GM12873 (cell line): ENCODE results near the gene EMSY.

Source experiments
- CTCF ChIP-seq: IDR thresholded peaks from 2 replicates; pipeline ENCODE4 v1.5.1; 2012; ENCODE audit warnings: low read depth, mild to moderate bottlenecking, moderate library complexity, low read length, control low read depth; ENCODE audit not compliant: insufficient read depth; ENCODE audit errors: missing control alignments

EMSY gene

DNA sequence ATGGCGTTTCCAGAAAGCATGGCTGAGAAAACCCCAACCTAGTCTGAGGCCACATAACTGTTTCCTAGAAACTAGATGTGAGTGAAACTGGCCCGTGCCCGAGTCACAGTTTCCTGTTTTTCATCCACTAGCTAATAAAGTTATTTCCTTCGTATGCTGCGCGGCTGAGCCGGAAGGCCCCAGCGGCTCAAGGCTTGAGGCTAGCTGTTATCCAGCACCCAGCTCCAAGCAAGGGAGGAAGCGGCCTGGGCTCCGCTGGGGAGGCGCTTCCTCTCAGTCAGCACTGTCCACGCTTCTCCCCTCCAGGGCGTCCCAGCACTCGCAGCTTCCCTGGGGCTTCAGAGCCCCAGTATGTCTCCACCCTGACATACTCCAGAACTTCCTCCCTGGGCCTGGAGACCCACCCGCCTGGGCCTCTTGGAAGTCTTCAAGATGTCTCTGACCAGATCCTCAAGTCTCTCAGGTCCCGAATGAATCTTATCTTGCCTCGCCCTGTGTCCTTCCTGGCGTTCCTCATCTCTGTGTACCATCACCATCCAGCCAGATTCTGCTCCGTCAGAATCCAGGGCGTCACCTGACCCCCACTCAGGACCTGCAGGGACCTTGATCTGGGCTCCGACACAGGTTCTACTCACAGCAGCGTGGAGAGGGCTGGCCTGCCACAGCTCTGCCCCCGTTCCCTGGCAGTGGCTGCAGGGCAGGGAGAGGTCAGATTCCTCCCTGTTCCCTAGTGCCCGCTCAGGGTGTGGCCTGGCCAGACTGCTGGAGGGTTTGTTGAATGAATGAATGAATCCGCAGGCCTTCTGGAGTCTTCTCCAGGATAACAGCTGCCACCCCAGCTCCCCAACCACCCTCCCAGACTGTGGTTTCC, 143.9 kb downstream of the EMSY start:
- TF ChIP-seq CTCF = no peak

DNA sequence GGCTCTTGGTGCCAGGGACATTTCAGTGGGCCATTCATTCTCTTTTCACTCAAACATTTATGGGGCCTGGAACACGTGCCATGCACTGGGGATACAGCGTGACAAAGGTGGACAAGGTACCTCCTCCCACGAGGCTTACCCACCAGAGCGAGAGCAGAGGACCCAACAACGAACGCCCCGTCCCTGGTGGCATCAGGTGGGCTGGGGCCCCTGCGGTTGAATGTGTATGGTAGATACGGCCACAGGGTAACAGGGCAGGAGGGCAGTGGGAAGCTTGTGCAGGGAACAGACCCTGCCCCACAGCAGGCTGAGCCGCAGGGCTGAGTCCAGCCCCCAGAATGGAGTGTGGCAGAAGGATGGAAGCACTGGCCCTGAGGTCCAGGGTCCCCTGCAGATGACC, 144.7 kb downstream of the EMSY start:
- no peak for TF ChIP-seq CTCF

DNA sequence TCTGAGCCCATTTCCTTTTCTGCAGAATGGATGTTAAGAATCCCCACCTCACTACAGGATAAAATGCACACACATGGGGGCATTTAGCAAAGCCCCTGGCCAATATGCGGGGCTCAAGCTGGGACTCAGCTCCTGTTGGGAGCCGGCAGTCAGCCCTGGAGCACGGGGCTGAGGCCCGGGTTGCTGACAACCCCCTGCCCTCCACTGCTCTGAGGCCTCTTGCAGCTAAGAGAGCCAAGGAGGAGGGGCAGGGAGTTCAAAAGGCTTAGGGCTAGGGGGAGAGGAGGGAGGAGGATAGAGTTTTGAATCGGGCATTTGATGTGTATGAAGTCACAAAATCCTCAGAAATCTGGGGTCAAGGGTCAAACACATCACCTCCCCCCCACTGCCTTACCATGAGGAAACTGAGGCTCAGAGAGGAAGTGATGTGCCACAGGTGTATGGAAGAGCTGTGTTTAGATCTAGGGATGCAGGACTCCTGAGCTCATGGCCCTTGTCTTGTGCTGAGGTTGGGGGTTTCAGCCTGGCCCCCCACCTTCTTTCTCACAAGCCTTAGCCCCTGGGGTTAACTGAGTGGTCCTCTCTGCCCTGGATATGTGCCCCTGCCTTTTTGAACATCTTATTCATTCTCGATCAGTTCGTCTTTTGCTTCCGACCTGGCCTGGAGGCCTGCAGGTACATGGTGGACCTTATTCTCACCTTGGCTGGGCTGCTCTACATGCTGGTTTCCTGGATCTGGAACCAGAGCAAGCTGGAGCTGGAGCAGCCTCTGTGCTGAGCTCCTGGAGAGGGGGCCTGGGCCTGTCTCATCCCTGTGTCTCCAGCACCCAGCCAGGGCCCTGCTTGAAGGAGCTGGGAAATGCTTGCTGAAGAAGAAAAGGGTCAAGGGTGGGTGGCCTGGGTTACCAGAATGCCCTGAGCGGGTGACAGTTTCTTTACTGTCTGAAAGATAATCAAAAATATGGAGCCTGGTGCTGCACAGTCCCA, 145.4 kb downstream of the EMSY start:
- no peak for TF ChIP-seq CTCF

- TF ChIP-seq CTCF = no peak
Measured at GRCh38 chr11:76591416-76591815, 146.6 kb downstream of the EMSY start.

- TF ChIP-seq CTCF = no peak
Measured at GRCh38 chr11:76592025-76592914, 147.5 kb downstream of the EMSY start.

- TF ChIP-seq CTCF = no peak
Measured at GRCh38 chr11:76592961-76593360, 148.1 kb downstream of the EMSY start.
